HG03280 (cell line): ENCODE results near the gene TTYH2.
A peak's percentile ranks its signal among the peaks of the same experiment; 100 is the strongest.

Experiments used
- ATAC-seq: cut with Tn5 transposase; IDR thresholded peaks from one replicate; pipeline ENCODE4 v1.9.1; 2021; ENCODE audit warnings: mild to moderate bottlenecking, moderate library complexity; ENCODE audit not compliant: unreplicated experiment

Gene TTYH2

GRCh38 chr17:74192950-74193781, 20.2 kb upstream of the TTYH2 start:
- no peak for ATAC-seq

DNA sequence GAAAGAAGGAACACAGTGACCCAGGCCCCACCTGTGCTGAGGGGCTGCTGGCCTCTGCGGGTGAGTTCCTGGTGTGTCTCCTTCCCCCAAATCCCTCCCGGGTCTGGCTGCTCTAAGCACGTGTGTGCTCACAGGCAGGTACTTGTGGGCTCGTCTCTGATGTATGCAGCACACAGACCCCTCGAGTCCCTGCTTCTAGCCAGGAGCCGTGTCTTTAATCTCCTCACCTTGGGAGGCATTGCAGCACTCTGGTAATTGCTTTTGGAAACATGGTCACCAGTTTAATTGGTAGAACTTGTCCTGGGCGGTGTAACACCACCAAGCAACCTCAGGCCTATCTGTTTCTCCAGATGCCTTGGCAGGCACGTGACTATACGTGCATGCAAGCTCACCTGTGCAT, 18.7 kb upstream of the TTYH2 start:
- ATAC-seq: no peak

- no peak for ATAC-seq
Measured at GRCh38 chr17:74196541-74197317, 16.6 kb upstream of the TTYH2 start.

DNA sequence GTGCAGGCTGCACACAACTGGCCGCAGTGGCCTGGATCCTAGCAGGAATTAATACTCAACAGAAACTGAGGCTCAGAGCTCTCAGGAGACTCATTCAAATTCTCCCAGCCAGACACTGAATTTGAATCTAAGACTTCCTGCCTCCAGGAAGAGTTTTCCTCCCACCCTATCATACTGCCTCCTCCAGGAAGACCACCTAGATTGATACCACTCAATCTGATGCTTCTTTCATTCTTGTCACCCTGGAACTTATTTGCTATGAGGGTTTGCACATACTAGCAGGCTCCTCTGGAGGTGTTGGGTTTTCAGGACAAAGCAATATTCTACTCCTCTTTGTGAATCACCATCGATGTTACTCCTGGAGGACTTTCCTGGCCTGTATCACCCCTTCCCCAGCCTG, 15.6 kb upstream of the TTYH2 start:
- no peak for ATAC-seq

DNA sequence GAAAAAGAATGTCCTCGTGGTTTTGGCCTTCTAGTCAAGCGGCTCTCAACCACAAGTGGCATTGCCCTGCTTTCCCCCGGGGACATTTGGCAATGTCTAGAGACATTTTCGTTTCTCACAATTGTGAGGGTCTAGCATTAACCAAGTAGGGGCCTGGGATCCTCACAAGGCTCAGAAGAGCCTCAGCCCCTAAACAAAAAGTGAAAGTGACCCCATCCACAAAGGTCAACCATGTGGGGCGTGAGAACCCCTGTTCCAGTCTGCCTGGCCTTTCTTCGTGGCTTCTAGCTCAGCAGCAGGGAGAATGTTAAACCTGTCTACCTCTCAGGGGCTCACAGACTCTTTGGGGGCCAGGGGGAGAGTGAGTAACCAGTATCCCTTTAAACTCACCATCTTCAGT, 14.7 kb upstream of the TTYH2 start:
- ATAC-seq: no peak

DNA sequence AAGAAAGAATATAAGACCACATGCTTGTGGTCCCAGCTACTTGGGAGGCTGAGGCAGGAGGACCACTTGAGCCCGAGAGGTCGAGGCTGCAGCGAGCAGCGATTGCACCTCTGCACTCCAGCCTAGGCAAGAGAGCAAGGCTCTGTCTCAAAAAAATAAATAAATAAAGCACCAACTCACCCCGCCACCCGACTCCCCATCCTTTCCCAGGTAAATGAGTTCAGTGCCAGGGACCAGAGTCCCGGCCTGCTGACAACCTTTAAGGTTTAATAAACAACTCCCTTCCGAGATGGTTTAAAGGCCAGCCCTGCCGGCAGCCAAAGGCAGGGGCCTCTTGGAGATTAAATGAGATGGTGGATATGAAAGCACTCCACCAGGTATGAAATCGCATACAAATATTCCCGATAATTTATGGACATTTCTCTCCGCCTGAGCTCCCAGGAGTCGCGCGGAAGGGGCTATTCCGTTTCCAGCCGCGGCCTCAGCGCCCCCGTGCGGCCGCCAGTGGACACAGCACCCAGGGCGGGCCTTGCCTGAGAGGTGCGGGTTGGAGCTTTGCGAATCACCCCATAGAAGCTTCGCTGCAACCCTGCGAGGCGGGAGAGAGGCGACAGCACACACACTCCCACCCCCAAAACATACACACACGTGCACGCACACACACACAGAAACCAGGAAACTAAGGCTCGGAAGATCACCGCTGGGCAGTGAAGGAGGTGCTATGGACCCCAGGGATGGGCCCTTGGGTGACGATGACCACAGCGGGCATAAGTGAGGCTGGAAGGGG, 13.9 kb upstream of the TTYH2 start:
- ATAC-seq: no peak

GRCh38 chr17:74200112-74200511, 13.3 kb upstream of the TTYH2 start:
- no peak for ATAC-seq

DNA sequence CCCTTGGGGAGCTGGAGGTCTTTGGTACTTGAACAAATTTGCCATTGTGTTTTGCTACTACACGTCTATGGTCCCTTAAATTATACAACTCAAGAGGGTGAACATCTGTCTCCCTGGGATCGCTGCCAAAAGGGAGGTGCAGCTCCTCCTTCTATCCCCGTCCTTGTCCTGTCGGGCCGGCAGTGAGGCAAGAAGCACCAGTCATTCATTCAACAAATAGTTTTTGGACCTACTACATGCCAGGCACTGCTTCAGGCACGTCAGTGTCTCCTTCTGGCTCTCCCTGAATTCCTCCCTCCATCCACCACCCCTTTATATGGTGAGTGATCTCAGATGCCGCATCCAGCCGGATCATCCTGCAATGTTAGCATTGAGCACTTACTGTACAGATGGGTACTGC, 12.1 kb upstream of the TTYH2 start:
- ATAC-seq: no peak

GRCh38 chr17:74201948-74202347, 11.4 kb upstream of the TTYH2 start:
- ATAC-seq: no peak

DNA sequence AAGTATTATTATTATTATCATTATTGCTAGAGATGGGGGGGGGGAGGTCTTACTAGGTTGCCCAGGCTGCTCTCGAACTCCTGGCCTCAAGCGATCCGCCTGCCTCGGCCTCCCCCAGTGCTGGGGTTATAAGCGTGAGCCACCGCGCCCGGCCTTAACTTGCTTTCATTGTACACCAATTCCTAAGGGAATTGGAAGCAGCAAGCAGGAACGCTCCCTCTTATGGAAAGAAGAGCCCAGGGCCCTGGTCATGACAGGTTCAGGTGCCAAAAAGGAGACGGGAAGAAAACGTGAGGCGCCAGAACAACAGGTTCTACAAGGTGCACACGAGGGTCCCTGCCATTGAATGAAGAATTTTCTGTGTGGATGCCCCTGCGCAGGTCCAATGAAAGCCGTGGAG, 10.4 kb upstream of the TTYH2 start:
- no peak for ATAC-seq

GRCh38 chr17:74203439-74204240, 9.7 kb upstream of the TTYH2 start, which contains the start of gene RPL38:
RPL38 (plus strand) TSS chr17:74203678; CDS start chr17:74203956, 278 bp downstream.
- ATAC-seq: peak; percentile 84

GRCh38 chr17:74204474-74204873, 8.9 kb upstream of the TTYH2 start:
- ATAC-seq: no peak

GRCh38 chr17:74205274-74205673, 8.1 kb upstream of the TTYH2 start:
- ATAC-seq: no peak

DNA sequence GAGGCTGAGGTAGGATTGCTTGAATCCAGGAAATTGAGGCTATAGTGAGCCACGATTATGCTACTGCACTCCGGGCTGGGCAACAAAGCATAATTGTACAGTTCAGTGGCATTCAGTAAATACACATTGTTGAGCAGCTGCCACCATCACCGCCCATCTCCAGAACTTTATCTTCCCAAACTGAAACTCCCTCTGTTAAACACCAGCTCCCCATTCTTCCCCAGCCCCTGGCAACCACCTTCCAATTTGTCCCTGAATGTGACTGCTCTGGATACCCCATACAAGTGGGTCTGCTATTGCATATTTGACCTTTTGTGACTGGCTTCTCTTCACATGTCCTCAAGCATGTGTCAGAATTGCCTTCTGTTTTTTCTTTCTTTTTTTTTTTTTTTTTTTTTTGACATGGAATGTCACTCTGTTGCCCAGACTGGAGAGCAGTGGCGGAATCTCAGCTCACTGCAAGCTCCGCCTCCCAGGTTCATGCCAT, 7.0 kb upstream of the TTYH2 start:
- ATAC-seq: no peak

GRCh38 chr17:74210191-74211140, 2.9 kb upstream of the TTYH2 start:
- no peak for ATAC-seq

DNA sequence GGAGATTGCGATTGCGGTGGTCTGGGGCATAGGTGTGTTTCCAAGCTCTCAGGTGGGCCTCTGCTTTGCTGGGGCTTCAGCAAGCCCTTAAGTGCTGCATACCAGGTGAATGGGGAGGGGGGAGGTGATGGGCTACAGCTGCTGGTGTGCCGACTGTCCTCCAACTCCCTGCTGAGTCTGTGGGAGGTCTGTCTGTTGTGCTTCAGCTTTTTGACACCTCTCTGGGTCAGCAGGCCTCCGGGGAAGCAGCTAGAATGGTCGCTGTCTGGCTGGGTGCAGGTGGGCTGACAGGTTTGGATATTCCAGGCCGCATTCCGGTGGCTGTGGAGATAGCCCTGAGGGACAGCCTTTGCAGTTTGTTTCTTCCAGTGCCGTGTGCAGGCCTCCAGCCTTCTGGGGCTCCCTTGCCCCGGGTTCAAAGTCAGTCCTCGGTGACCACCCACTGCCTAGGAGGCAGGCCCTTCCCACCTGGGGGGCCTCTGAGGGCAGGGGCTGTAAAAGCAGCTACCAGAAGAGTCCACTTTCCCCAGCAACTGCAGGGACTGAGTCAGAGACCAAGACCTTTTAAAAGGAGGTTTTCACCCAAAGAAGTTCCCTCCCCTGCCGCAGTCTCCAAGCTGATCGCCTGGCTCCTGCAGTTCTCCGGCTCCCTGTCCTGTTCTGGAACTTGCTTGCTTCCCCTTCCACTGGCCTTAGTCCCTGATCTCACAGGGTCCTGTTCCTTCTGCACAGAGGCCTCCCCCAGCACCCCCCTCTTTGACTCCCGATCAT, 2.0 kb upstream of the TTYH2 start:
- no peak for ATAC-seq

GRCh38 chr17:74211912-74212208, 1.5 kb upstream of the TTYH2 start:
- no peak for ATAC-seq

- no peak for ATAC-seq
Measured at GRCh38 chr17:74212209-74212912, 1.0 kb upstream of the TTYH2 start.
